OCI-LY7 (cell line): ENCODE data around the gene SPACA4.

Experiments used
- CTCF ChIP-seq: fragments of 200-600 bp; sonication (generic); conservative IDR thresholded peaks from 2 replicates; pipeline ENCODE4 v1.5.1; 2014; ENCODE audit warnings: mild to moderate bottlenecking, antibody characterized with exemption, low read length, moderate library complexity, mixed read lengths
- EZH2phosphoT487 ChIP-seq: fragments of 200-600 bp; sonication (generic); IDR thresholded peaks from 2 replicates; pipeline ENCODE4 v1.6.1; 2018; ENCODE audit warnings: low read depth, borderline replicate concordance, mild to moderate bottlenecking, mixed run types, antibody characterized with exemption, low read length, moderate library complexity, mixed read lengths

- TF ChIP-seq CTCF (no peak), EZH2phosphoT487 (no peak)
Observed at GRCh38 chr19:48654299-48655059, 47.9 kb downstream of the SPACA4 start.
